ENCODE results near the gene SLC12A1. TPM values are rescaled to one million over a fixed set of nuclear protein-coding genes. Genes with fewer than 3 reads are reported as not detected.

Gene SLC12A1

Small RNA genes lying within 50 kb of the gene (small RNA-seq; reads per million reads assigned to genes)
- gene RF00019 (ENCODE audit: insufficient read depth): not detected
